ENCODE measurements around the gene FHOD3.

- TF ChIP-seq CTCF (IDR thresholded peaks at IDR 0.05) (no peak), POLR2A (IDR thresholded peaks at IDR 0.05) (no peak)
These were observed 437.6 kb downstream of the FHOD3 start for GRCh38 chr18:36735130-36735529.
